LNCaP clone FGC (cell line): ENCODE measurements around the gene NSD1.

Experiments
- DNase-seq: peaks from one replicate; pipeline ENCODE4 v3.0.0-alpha.2; 2011; ENCODE audit warnings: low read depth
- H3K4me3 ChIP-seq: 2 replicates; pipeline ENCODE4 v1.5.1; 2011; ENCODE audit warnings: mild to moderate bottlenecking, low read depth, low read length, control low read depth
- TF ChIP-seq, protein P1 (sequence below): IDR thresholded peaks from 2 replicates; pipeline ENCODE4 v1.5.1; 2012; ENCODE audit warnings: mild to moderate bottlenecking; ENCODE audit not compliant: control insufficient read depth, insufficient read depth; ENCODE audit errors: extremely low read depth

NSD1 gene

DNA sequence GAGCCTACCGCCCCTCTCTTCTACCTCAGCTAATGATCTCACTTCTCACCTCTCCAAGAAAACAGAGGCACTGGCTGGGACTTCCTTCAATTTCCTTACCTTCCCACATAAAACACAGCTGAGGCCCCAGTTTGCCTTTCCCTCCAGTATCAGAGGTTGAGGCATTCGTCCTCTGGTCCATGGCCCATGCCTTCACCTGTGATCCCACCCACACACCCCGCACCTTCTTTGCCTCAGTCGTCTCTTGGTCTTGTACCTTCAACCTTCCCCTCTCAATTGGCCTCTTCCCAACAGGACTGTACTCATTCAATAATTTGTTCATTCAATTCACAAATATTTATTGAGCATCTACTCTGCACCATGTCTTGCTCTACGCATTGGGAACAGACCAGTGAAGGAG, 11.0 kb upstream of the NSD1 start:
- TF ChIP-seq, protein P1, sequence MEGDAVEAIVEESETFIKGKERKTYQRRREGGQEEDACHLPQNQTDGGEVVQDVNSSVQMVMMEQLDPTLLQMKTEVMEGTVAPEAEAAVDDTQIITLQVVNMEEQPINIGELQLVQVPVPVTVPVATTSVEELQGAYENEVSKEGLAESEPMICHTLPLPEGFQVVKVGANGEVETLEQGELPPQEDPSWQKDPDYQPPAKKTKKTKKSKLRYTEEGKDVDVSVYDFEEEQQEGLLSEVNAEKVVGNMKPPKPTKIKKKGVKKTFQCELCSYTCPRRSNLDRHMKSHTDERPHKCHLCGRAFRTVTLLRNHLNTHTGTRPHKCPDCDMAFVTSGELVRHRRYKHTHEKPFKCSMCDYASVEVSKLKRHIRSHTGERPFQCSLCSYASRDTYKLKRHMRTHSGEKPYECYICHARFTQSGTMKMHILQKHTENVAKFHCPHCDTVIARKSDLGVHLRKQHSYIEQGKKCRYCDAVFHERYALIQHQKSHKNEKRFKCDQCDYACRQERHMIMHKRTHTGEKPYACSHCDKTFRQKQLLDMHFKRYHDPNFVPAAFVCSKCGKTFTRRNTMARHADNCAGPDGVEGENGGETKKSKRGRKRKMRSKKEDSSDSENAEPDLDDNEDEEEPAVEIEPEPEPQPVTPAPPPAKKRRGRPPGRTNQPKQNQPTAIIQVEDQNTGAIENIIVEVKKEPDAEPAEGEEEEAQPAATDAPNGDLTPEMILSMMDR, result no peak
- DNase-seq, result no peak
- no peak overlapping the region for H3K4me3 ChIP-seq

DNA sequence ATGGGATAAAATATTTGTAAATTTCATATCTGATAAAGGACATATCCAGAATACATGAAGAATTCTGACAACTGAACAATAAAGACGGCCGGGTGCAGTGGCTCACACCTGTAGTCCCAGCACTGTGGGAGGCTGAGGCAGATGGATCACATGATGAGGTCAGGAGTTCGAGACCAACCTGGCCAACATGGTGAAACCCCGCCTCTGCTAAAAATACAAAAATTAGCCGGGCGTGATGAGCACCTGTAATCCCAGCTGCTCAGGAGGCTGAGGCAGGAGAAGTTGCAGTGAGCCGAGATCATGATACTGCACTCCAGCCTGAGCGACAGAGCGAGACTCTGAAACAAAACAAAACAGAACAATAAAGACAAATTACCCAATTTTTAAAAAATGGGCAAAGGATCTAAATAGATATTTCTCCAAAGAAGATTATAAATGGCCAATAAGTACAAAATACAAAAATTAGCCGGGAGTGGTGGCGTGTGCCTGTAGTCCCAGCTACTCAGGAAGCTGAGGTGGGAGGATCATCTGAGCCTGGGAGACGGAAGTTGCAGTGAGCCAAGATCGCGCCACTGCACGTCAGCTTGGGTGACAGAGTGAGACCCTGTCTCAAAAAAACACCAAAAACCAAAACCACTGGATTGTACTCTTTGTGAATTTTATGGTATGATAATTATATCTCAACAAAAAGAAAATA, 9.6 kb upstream of the NSD1 start:
- H3K4me3 ChIP-seq, result no peak overlapping the region
- TF ChIP-seq, protein P1, result no peak
- no peak for DNase-seq

DNA sequence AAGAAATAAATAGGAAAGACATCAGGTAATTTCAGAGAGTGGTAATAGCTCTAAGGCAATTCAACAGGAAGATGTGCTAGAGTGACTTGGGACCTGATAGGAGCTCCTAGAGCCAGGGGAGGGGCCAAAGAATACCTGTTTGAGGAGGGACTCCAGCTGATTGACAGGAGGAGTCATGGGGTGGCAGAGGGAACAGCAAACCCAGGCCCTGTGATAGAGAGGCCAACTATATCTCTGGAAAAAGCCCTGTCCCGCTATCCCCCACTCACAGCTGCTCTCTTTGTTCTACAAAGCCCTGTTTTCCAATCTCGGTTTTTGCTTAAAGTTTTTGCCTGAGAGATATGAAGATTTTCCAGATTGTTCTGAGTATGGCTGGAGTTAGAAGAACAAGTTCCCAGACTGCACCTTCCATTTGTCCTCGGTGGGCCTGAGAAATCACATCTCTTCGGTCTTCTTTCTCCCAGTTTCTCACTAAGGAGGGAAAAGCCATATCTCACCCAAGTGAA, 9.0 kb upstream of the NSD1 start:
- no peak overlapping the region for H3K4me3 ChIP-seq
- TF ChIP-seq, protein P1, result no peak
- DNase-seq, result no peak

DNA sequence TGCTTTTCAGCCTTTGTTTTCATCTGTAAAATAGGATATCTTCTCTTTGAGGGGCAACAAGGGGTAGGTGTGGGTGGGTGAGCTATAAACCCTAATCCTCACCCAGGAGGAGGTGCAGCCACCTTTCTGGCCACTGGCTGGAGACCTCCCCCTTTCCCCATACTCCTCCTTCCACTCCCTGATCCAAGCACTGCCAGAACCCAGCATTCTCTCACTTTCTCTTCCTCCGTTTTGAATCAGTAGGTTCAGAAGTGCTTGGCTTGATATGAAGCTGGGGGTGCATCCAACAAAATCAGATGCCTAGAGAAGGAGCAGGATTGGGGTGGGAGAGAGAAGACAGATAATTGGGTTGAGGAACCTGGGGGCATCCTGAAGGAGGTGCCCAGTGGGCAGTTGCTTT, 6.8 kb upstream of the NSD1 start:
- DNase-seq, result no peak
- H3K4me3 ChIP-seq, result no peak overlapping the region
- TF ChIP-seq, protein P1, result no peak

DNA sequence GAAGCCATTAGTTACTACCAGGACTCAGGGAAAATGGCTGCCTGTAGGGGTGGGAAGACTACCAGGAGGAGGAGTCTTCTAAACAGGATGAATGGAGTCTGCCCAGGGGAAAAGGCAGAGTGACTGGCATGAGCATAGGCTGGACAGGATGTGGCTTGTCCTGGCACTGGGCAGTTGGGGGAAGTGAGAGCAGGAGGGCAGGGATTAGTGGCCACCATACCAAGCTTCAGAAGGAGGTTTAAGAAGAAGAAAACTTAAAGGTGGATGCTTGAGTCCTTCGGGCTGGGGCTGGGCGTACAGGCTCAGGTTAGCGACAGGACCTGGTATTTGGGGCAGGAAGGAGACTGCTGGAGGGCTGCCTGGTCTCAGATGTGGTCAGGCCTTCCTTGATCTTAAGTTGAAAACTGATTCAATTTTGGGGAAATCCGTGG, 5.0 kb upstream of the NSD1 start:
- H3K4me3 ChIP-seq, result no peak overlapping the region
- DNase-seq, result no peak
- TF ChIP-seq, protein P1, result no peak

DNA sequence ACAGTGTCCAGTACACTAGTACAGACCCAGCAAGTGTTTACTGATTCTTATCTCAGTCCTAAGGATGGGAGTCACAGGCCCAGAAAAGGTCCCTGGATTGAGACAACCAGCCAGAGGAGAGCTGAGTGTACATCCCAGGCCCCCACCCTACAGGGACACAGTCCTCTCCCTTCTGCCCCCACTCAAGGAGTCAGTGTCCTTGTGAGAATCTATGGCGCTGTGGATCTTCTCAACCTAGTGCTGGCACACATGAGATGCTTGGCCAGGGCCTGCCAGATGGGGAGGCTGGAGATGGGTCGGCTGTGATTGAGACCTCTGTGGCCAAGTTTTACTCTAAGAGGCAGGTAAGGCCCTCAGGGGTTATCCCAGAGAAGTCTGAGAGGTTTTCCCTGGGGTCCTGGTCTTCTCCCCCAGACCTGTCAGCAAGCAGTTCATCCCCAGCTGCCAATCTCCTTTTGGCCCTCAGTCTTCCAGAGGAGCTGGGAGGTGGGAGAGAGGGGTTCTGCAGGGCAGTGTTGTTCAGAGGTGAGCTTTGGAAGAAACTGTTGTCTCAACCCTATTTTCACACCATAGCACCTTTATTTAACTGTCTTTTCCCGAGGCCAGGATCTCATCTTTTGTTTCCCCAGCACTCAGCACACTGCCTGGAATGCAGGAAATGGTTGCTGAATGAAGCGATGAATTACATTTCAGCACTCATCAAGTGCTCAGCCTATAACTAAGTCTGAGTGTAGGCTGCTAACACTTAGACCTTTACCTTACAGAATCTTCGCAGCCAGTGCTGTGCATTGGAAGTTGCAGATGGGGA, 3.2 kb upstream of the NSD1 start:
- TF ChIP-seq, protein P1, result no peak
- DNase-seq, result no peak
- no peak overlapping the region for H3K4me3 ChIP-seq

DNA sequence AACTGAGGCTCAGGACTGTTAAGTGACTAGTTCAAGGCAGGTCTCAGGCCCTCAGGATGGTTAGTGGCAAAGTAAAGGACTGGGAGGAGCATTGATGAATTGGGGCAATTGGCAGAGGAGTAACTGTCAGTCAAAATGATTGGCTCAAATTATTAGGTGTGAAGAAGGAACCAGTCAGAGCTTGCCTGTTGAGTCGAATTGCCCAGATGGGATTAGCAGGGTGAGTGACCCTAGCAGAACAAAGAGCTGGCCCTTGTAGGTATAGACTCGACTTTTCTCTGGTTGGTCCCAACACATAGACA, 2.6 kb upstream of the NSD1 start:
- TF ChIP-seq, protein P1, result no peak
- H3K4me3 ChIP-seq, result no peak overlapping the region
- no peak for DNase-seq
